Retinal pigment epithelial cell (primary cell): Measurements from ENCODE around the gene CHIT1.
A peak's percentile ranks its signal among the peaks of the same experiment; 100 is the strongest.
"Not testable (repeated sequence)": the region's sequence is repeated elsewhere in the genome, so short reads cannot be mapped to it uniquely, and the experiment has no call there.

ENCODE experiments used
- DNase-seq: peaks from one replicate; pipeline ENCODE4 v3.0.0-alpha.2; 2010; ENCODE audit warnings: low read depth
- H3K4me3 ChIP-seq: 2 replicates; pipeline ENCODE4 v1.5.1; 2011; ENCODE audit warnings: mild to moderate bottlenecking, low read length, control low read depth, moderate library complexity
- TF ChIP-seq, protein P1 (sequence below): conservative IDR thresholded peaks from 2 replicates; pipeline ENCODE4 v1.5.1; 2011; ENCODE audit warnings: low read depth, low read length, control low read depth, inconsistent platforms

CHIT1 gene

GRCh38 chr1:203270448-203270847 is 41.0 kb upstream of the CHIT1 start:
- no peak overlapping the region for H3K4me3 ChIP-seq
- TF ChIP-seq, protein P1, sequence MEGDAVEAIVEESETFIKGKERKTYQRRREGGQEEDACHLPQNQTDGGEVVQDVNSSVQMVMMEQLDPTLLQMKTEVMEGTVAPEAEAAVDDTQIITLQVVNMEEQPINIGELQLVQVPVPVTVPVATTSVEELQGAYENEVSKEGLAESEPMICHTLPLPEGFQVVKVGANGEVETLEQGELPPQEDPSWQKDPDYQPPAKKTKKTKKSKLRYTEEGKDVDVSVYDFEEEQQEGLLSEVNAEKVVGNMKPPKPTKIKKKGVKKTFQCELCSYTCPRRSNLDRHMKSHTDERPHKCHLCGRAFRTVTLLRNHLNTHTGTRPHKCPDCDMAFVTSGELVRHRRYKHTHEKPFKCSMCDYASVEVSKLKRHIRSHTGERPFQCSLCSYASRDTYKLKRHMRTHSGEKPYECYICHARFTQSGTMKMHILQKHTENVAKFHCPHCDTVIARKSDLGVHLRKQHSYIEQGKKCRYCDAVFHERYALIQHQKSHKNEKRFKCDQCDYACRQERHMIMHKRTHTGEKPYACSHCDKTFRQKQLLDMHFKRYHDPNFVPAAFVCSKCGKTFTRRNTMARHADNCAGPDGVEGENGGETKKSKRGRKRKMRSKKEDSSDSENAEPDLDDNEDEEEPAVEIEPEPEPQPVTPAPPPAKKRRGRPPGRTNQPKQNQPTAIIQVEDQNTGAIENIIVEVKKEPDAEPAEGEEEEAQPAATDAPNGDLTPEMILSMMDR: no peak

GRCh38 chr1:203269654-203270020 is 40.2 kb upstream of the CHIT1 start:
- TF ChIP-seq, protein P1: no peak
- DNase-seq: no peak
- H3K4me3 ChIP-seq: no peak overlapping the region

More at GRCh38 chr1:203270448-203270847, 41.0 kb upstream of the CHIT1 start:
- DNase-seq: no peak

DNA sequence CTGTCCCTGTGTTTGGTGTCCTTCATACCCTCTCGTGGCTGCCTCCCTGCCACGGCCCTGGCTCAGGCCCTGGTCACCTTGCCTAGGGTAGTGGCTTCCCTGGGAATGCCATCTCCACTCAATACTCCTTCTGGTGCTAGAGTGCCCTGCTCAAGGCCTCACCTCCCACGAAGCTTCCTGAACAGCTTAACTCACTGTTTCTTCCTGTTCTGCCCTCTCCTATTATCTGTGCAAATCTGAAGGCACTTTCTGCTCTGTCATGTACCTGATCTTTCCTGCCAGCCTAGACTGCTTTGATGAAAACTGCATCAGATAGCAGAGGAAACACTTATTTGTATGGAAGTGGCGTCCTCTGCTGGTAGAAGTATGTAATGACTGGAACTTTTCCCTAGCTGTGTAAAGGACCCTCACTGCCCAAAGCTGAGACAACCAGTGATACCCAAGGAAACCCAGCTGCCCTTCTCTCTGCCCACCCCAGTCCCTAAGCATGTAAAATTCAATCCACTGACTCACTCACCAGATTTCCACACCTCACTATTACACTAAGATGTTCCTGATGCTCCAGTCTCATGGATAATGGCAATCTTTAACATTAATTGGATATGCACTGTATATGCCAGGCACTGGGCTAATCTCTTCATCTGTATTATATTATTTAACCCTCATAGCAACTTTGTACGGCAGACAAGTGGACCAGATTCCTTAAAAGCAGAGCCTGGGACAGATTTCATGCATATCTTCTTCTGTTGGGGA is 39.6 kb upstream of the CHIT1 start:
- TF ChIP-seq, protein P1: peak; percentile 92
- no peak overlapping the region for H3K4me3 ChIP-seq
- peak; percentile 30 for DNase-seq

DNA sequence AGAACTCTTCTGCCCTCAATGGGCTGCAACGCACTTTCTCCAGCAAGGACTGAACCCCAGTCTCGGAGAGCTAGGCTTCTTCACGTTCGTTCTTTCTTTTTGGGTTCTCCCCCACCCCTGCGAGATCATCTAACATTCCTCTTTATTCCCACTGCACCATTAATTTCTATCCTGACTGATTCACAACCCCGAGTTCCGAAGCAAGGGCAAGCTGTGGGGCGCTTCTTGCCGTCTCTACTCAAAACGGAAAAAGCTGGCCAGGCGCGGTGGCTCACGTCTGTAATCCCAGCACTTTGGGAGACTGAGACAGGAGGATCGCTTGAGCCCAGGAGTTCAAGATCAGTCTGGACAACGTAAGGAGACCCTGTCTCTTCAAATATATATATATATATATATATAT is 38.4 kb upstream of the CHIT1 start:
- DNase-seq: no peak
- TF ChIP-seq, protein P1: no peak
- H3K4me3 ChIP-seq: no peak overlapping the region

GRCh38 chr1:203267347-203267846 is 37.9 kb upstream of the CHIT1 start:
- DNase-seq: peak; percentile 69
- H3K4me3 ChIP-seq: peak overlapping the region; percentile 70
- TF ChIP-seq, protein P1: peak; percentile 95

- H3K4me3 ChIP-seq, DNase-seq: not testable (repeated sequence)
These were observed 36.7 kb upstream of the CHIT1 start for GRCh38 chr1:203266140-203266539.

GRCh38 chr1:203265541-203265940 is 36.1 kb upstream of the CHIT1 start:
- no peak overlapping the region for H3K4me3 ChIP-seq
- DNase-seq: no peak
- TF ChIP-seq, protein P1: no peak
